Cardiac septum (tissue), 1 donor: ENCODE measurements around the gene PRPF31. TPM values are rescaled to one million over a fixed set of nuclear protein-coding genes. Genes with fewer than 3 reads are reported as not detected.

Source experiments
- DNase-seq: peaks from one replicate; pipeline ENCODE4 v3.0.0-alpha.2; 2020; ENCODE audit warnings: low spot score
- intact Hi-C: fragments of 100-400 bp; cut with DNase I; formaldehyde crosslinking; loops from one replicate; pipeline ENCODE4 v1.14.0; 2022
- total RNA-seq: library from RNA; stranded (reverse); fragmentation: NEBNext Ultra II Directional; extraction: Animal tissue kit (Norgen Biotek cat#: 25700); gene quantifications from one replicate; pipeline ENCODE4 v1.2.1, GENCODE V29; 2021
- donor health status: DM: no; HTN: no; CAD: no.

The PRPF31 gene
- total RNA-seq, 1 donor from 2014 or later, result 34.0 TPM

- DNase-seq, result peak; percentile 100
These were observed 21.5 kb downstream of the PRPF31 start for GRCh38 chr19:54136864-54137698.

GRCh38 chr19:54137699-54138488 is 22.3 kb downstream of the PRPF31 start, which contains the start of gene CNOT3:
Gene CNOT3, plus strand, starts transcription at chr19:54137762. Its CDS starts 5,217 bp downstream, at chr19:54142979.
- DNase-seq, result no peak
- intact Hi-C loops, result loop anchor here (1.0 kb wide), 1 partner anchor 23 kb away; the partner anchor contains the start of genes PRPF31 and TFPT

More at GRCh38 chr19:54136864-54137698, 21.5 kb downstream of the PRPF31 start:
- intact Hi-C loops, result loop anchor here (1.0 kb wide), 1 partner anchor 22 kb away; the partner anchor contains the start of genes PRPF31 and TFPT

GRCh38 chr19:54138489-54139256 is 23.1 kb downstream of the PRPF31 start:
- intact Hi-C loops, result no loop called here
- no peak for DNase-seq

- intact Hi-C loops, result no loop called here
- no peak for DNase-seq
These were observed 25.8 kb downstream of the PRPF31 start for GRCh38 chr19:54141356-54141755.

- intact Hi-C loops, result no loop called here
- DNase-seq, result no peak
These were observed 26.7 kb downstream of the PRPF31 start for GRCh38 chr19:54142166-54142780.

- intact Hi-C loops, result no loop called here
These were observed 30.1 kb downstream of the PRPF31 start for GRCh38 chr19:54145541-54146158.

GRCh38 chr19:54147676-54148075 is 32.1 kb downstream of the PRPF31 start:
- no peak for DNase-seq
- intact Hi-C loops, result no loop called here

More at GRCh38 chr19:54145541-54146158, 30.1 kb downstream of the PRPF31 start:
- DNase-seq, result no peak

GRCh38 chr19:54148158-54148557 is 32.6 kb downstream of the PRPF31 start:
- no peak for DNase-seq
- intact Hi-C loops, result no loop called here

GRCh38 chr19:54149021-54149812 is 33.7 kb downstream of the PRPF31 start:
- intact Hi-C loops, result no loop called here
- no peak for DNase-seq

- intact Hi-C loops, result no loop called here
- no peak for DNase-seq
These were observed 35.9 kb downstream of the PRPF31 start for GRCh38 chr19:54151362-54152035.

GRCh38 chr19:54152267-54152666 is 36.7 kb downstream of the PRPF31 start:
- no peak for DNase-seq
- intact Hi-C loops, result no loop called here

GRCh38 chr19:54152878-54153524 is 37.4 kb downstream of the PRPF31 start:
- intact Hi-C loops, result no loop called here
- DNase-seq, result no peak

GRCh38 chr19:54153731-54154326 is 38.3 kb downstream of the PRPF31 start:
- DNase-seq, result no peak
- intact Hi-C loops, result no loop called here

- intact Hi-C loops, result no loop called here
- no peak for DNase-seq
These were observed 39.2 kb downstream of the PRPF31 start for GRCh38 chr19:54154603-54155345.

- DNase-seq, result no peak
- intact Hi-C loops, result no loop called here
These were observed 40.1 kb downstream of the PRPF31 start for GRCh38 chr19:54155694-54156093.

GRCh38 chr19:54156490-54156889 is 40.9 kb downstream of the PRPF31 start:
- no peak for DNase-seq
- intact Hi-C loops, result no loop called here
